HEK293 (cell line): ENCODE measurements around the gene MYO1G.

ENCODE experiments used
- CTCF ChIA-PET: fragments of 350-600 bp; formaldehyde crosslinking; extraction: SDS; loops from one replicate; lab custom pipeline; 2021; ENCODE audit warnings: antibody characterized with exemption; lab: Yijun Ruan, JAX
- POLR2A ChIA-PET: fragments of 300-600 bp; formaldehyde crosslinking; extraction: SDS; loops from one replicate; lab custom pipeline; 2020; ENCODE audit warnings: antibody characterized with exemption, inconsistent platforms; lab: Yijun Ruan, JAX
- H3K27ac ChIP-seq: fragments of 200-500 bp; sonication (Bioruptor generic); 2 replicates; pipeline ENCODE4 v1.5.1; 2014; ENCODE audit warnings: low read depth, low read length, control low read depth, inconsistent platforms; ENCODE audit errors: extremely low read depth
- H3K36me3 ChIP-seq, 2 experiments: fragments of 200-500 bp in 1 of 2; sonication (Bioruptor generic) in 1 of 2; 1 replicate in 1 of 2; 2 replicates in 1 of 2; pipeline ENCODE4 v1.5.1; 2014 to 2017; ENCODE audit warnings: inconsistent platforms in 2 of 2, low read length in 2 of 2; ENCODE audit not compliant: control insufficient read depth in 2 of 2, insufficient read depth in 1 of 2
- H3K4me1 ChIP-seq: fragments of 200-500 bp; sonication (Bioruptor generic); 2 replicates; pipeline ENCODE4 v1.5.1; 2014; ENCODE audit warnings: mild to moderate bottlenecking, low read length, inconsistent platforms; ENCODE audit not compliant: control insufficient read depth, insufficient read depth
- H3K4me3 ChIP-seq: 2 replicates; pipeline ENCODE4 v1.5.1; 2011; ENCODE audit warnings: low read depth, mild to moderate bottlenecking, control low read depth, low read length, moderate library complexity
- H3K9me3 ChIP-seq: fragments of 200-500 bp; sonication (Bioruptor generic); 2 replicates; pipeline ENCODE4 v1.5.1; 2014; ENCODE audit warnings: low read depth, low read length, inconsistent platforms; ENCODE audit not compliant: control insufficient read depth, insufficient read depth
- GFI1B ChIP-seq: fragments of 450-650 bp; formaldehyde crosslinking; IDR thresholded peaks from 2 replicates; pipeline ENCODE4 v1.5.1; 2016; ENCODE audit warnings: missing biosample characterization, missing genetic modification characterization
- PRDM1 ChIP-seq: fragments of 450-650 bp; formaldehyde crosslinking; IDR thresholded peaks from 2 replicates; pipeline ENCODE4; 2016; ENCODE audit warnings: missing biosample characterization, missing genetic modification characterization
- SP2 ChIP-seq: fragments of 450-650 bp; formaldehyde crosslinking; IDR thresholded peaks from 2 replicates; pipeline ENCODE4 v1.5.1; 2016; ENCODE audit warnings: missing biosample characterization, missing genetic modification characterization
- ZBTB20 ChIP-seq: fragments of 450-650 bp; formaldehyde crosslinking; IDR thresholded peaks from 2 replicates; pipeline ENCODE4 v1.5.1; 2016; ENCODE audit warnings: missing biosample characterization, missing genetic modification characterization
- ZEB2 ChIP-seq: fragments of 450-650 bp; formaldehyde crosslinking; IDR thresholded peaks from 2 replicates; pipeline ENCODE4 v1.5.1; 2016; ENCODE audit warnings: missing biosample characterization, missing genetic modification characterization
- ZFP69B ChIP-seq: fragments of 450-650 bp; formaldehyde crosslinking; IDR thresholded peaks from 2 replicates; pipeline ENCODE4 v1.5.1; 2016; ENCODE audit warnings: missing biosample characterization, missing genetic modification characterization
- ZIC2 ChIP-seq: fragments of 450-650 bp; formaldehyde crosslinking; IDR thresholded peaks from 2 replicates; pipeline ENCODE4 v1.5.1; 2016; ENCODE audit warnings: missing biosample characterization, missing genetic modification characterization
- ZNF184 ChIP-seq: fragments of 450-650 bp; IDR thresholded peaks from 2 replicates; pipeline ENCODE4 v1.5.1; 2018; ENCODE audit warnings: missing biosample characterization, mild to moderate bottlenecking, missing genetic modification characterization
- ZNF335 ChIP-seq: fragments of 450-650 bp; formaldehyde crosslinking; conservative IDR thresholded peaks from 2 replicates; pipeline ENCODE4 v1.5.1; 2016; ENCODE audit warnings: missing biosample characterization, missing genetic modification characterization
- ZNF350 ChIP-seq: fragments of 450-650 bp; formaldehyde crosslinking; IDR thresholded peaks from 2 replicates; pipeline ENCODE4 v1.5.0; 2017; ENCODE audit warnings: missing biosample characterization, mild to moderate bottlenecking, missing genetic modification characterization
- ZNF623 ChIP-seq: fragments of 450-650 bp; formaldehyde crosslinking; IDR thresholded peaks from 2 replicates; pipeline ENCODE4 v1.5.1; 2016; ENCODE audit warnings: missing biosample characterization, missing genetic modification characterization
- ZNF629 ChIP-seq: fragments of 450-650 bp; formaldehyde crosslinking; IDR thresholded peaks from 2 replicates; pipeline ENCODE4 v1.5.1; 2017; ENCODE audit warnings: missing biosample characterization, missing genetic modification characterization
- ZNF76 ChIP-seq: fragments of 450-650 bp; formaldehyde crosslinking; IDR thresholded peaks from 2 replicates; pipeline ENCODE4; 2016; ENCODE audit warnings: low read depth, missing biosample characterization, missing genetic modification characterization, borderline replicate concordance
- ZNF830 ChIP-seq: fragments of 450-650 bp; IDR thresholded peaks from 2 replicates; pipeline ENCODE4 v1.5.0; 2018; ENCODE audit warnings: missing biosample characterization, missing genetic modification characterization, low read depth, mild to moderate bottlenecking, moderate library complexity
- TF ChIP-seq, protein P1 (sequence below): fragments of 450-650 bp; formaldehyde crosslinking; IDR thresholded peaks from 2 replicates; pipeline ENCODE4 v1.5.1; 2016; ENCODE audit warnings: missing biosample characterization, missing genetic modification characterization
- TF ChIP-seq, protein P2 (sequence below): fragments of 450-650 bp; formaldehyde crosslinking; IDR thresholded peaks from 2 replicates; pipeline ENCODE4 v1.5.1; 2016; ENCODE audit warnings: missing biosample characterization, missing genetic modification characterization
- TF ChIP-seq, protein P3 (sequence below): fragments of 450-650 bp; formaldehyde crosslinking; IDR thresholded peaks from 2 replicates; pipeline ENCODE4 v1.5.1; 2016; ENCODE audit warnings: missing biosample characterization, missing genetic modification characterization
- TF ChIP-seq, protein P4 (sequence below): fragments of 450-650 bp; formaldehyde crosslinking; IDR thresholded peaks from 2 replicates; pipeline ENCODE4; 2016; ENCODE audit warnings: missing biosample characterization, missing genetic modification characterization
- TF ChIP-seq, protein P5 (sequence below): fragments of 450-650 bp; formaldehyde crosslinking; IDR thresholded peaks from 2 replicates; pipeline ENCODE4 v1.5.1; 2017; ENCODE audit warnings: missing biosample characterization, missing genetic modification characterization
- TF ChIP-seq, protein P6 (sequence below): fragments of 450-650 bp; formaldehyde crosslinking; optimal IDR thresholded peaks from 2 replicates; pipeline ENCODE3; 2016; ENCODE audit warnings: missing biosample characterization, mild to moderate bottlenecking, missing genetic modification characterization
- TF ChIP-seq, protein P7 (sequence below): fragments of 450-650 bp; formaldehyde crosslinking; IDR thresholded peaks from 2 replicates; pipeline ENCODE4 v1.5.1; 2016; ENCODE audit warnings: missing biosample characterization, missing genetic modification characterization

Gene MYO1G

DNA sequence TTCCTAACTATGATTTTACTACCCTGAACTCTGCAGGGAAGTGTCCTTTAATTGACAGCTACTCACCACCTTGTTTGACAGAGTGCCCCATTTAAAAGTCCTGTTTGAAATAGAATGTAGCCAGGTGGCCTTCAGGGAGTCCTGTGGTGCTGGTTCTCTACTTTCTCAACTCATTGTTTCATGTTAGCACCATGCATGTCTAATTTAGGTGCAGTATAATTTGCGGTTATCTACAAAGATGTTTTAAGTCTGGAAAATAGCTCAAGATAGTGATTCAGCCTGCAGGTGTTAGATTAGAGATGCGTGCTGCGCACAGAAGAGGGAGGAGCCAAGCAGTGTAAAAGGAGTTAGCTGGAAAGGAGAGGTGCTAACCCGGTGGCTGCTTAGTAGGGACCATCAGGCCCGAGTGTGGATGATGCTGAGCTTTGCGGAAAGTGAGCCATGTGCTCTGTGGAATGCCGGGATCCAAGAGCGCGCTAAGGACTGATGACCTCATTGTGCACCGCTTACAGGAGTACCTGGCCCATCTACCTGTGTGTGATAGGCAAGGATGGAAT lies 22.4 kb upstream of the MYO1G start (continued):
- TF ChIP-seq ZEB2 (tag by site-specific recombination) (peak; percentile 79), ZNF76 (tag by site-specific recombination) (peak; percentile 85), ZNF184 (tag by site-specific recombination) (no peak), ZNF335 (tag by site-specific recombination) (peak; percentile 61), ZNF629 (peak; percentile 72), GFI1B (no peak), ZIC2 (0 out of 2 replicates have a peak, but pooled peaks have one; percentile 19), PRDM1 (tag by site-specific recombination) (peak; percentile 36; the same call in 1 of the 2 replicates)
- TF ChIP-seq, protein P1, sequence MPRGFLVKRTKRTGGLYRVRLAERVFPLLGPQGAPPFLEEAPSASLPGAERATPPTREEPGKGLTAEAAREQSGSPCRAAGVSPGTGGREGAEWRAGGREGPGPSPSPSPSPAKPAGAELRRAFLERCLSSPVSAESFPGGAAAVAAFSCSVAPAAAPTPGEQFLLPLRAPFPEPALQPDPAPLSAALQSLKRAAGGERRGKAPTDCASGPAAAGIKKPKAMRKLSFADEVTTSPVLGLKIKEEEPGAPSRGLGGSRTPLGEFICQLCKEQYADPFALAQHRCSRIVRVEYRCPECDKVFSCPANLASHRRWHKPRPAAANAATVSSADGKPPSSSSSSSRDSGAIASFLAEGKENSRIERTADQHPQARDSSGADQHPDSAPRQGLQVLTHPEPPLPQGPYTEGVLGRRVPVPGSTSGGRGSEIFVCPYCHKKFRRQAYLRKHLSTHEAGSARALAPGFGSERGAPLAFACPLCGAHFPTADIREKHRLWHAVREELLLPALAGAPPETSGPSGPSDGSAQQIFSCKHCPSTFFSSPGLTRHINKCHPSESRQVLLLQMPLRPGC = 0 out of 2 replicates have a peak, but pooled peaks have one; percentile 24
- TF ChIP-seq, protein P2, sequence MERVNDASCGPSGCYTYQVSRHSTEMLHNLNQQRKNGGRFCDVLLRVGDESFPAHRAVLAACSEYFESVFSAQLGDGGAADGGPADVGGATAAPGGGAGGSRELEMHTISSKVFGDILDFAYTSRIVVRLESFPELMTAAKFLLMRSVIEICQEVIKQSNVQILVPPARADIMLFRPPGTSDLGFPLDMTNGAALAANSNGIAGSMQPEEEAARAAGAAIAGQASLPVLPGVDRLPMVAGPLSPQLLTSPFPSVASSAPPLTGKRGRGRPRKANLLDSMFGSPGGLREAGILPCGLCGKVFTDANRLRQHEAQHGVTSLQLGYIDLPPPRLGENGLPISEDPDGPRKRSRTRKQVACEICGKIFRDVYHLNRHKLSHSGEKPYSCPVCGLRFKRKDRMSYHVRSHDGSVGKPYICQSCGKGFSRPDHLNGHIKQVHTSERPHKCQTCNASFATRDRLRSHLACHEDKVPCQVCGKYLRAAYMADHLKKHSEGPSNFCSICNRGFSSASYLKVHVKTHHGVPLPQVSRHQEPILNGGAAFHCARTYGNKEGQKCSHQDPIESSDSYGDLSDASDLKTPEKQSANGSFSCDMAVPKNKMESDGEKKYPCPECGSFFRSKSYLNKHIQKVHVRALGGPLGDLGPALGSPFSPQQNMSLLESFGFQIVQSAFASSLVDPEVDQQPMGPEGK (tag by site-specific recombination) = peak; percentile 36; the same call in 1 of the 2 replicates
- TF ChIP-seq, protein P3, sequence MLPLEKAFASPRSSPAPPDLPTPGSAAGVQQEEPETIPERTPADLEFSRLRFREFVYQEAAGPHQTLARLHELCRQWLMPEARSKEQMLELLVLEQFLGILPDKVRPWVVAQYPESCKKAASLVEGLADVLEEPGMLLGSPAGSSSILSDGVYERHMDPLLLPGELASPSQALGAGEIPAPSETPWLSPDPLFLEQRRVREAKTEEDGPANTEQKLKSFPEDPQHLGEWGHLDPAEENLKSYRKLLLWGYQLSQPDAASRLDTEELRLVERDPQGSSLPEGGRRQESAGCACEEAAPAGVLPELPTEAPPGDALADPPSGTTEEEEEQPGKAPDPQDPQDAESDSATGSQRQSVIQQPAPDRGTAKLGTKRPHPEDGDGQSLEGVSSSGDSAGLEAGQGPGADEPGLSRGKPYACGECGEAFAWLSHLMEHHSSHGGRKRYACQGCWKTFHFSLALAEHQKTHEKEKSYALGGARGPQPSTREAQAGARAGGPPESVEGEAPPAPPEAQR (tag by site-specific recombination) = no peak
- TF ChIP-seq, protein P4, sequence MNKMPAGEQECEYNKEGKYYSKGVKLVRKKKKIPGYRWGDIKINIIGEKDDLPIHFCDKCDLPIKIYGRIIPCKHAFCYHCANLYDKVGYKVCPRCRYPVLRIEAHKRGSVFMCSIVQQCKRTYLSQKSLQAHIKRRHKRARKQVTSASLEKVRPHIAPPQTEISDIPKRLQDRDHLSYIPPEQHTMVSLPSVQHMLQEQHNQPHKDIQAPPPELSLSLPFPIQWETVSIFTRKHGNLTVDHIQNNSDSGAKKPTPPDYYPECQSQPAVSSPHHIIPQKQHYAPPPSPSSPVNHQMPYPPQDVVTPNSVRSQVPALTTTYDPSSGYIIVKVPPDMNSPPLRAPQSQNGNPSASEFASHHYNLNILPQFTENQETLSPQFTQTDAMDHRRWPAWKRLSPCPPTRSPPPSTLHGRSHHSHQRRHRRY (tag by site-specific recombination) = no peak
- TF ChIP-seq, protein P5, sequence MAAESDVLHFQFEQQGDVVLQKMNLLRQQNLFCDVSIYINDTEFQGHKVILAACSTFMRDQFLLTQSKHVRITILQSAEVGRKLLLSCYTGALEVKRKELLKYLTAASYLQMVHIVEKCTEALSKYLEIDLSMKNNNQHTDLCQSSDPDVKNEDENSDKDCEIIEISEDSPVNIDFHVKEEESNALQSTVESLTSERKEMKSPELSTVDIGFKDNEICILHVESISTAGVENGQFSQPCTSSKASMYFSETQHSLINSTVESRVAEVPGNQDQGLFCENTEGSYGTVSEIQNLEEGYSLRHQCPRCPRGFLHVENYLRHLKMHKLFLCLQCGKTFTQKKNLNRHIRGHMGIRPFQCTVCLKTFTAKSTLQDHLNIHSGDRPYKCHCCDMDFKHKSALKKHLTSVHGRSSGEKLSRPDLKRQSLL (tag by site-specific recombination) = no peak
- TF ChIP-seq, protein P6, sequence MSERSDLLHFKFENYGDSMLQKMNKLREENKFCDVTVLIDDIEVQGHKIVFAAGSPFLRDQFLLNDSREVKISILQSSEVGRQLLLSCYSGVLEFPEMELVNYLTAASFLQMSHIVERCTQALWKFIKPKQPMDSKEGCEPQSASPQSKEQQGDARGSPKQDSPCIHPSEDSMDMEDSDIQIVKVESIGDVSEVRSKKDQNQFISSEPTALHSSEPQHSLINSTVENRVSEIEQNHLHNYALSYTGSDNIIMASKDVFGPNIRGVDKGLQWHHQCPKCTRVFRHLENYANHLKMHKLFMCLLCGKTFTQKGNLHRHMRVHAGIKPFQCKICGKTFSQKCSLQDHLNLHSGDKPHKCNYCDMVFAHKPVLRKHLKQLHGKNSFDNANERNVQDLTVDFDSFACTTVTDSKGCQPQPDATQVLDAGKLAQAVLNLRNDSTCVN = peak; percentile 28
- TF ChIP-seq, all 188 proteins: peak for 21

DNA sequence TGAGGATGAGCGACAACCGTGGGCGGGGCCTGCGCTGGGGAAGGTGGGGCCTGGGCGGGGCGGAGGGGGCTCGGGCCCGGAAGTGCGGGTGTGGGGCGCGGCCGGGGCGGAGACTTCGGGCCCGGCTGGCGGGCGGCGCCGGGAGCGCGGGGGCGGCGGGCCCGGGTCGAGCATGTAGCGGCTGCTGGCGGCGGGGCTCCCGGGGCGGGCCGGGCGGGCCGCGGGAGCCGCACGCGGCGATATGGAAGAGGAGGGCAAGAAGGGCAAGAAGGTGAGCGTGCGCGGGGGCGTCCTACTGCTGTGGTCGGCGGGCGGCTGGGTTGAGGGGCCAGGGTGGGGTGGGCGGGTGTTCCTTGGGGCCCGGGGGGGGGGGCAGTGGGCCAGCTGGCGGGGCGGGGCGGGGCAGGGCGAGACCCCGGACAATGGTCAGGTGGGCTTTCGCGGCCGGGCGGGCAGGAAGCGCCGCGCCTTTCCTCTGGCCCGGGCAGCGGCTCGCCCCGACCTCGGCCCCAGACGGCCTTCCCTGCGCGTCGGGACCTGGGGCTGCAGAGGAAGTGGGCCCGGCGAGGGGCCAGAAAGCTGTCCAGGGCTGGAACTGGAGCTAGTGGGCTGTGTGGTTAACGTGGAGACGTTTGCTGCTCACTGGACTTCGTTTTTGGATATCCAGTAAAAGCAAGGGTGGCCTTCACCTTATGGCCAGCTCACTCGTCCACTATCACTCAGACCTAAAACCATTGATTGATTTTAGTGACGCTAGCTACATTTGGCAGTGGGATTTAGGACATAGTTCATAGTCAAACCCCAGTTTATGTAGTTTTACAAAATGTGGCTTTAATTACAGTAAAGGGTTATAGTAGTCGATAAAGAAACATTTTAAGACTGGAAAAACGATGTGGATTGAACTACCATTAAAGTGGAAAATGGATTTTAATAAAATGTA lies 21.5 kb upstream of the MYO1G start, which contains the start of gene CCM2:
CCM2 (plus strand) TSS at position 109 of the 940 bp plus-strand sequence; CDS start at position 242, 133 bp downstream.
- H3K27ac ChIP-seq = peak within 1 kb of the TSS; percentile 75
- H3K4me1 ChIP-seq = peaks cover 5% of the 10 kb centered on the region; the same call in 1 of the 2 replicates
- no peaks in the 10 kb centered on the region for H3K9me3 ChIP-seq
- CTCF ChIA-PET = interaction anchor here (0.6 to 3.0 kb wide), 2 partner anchors 27 to 1745 kb away, joined by 3 to 14 read pairs; no protein-coding TSS in a partner anchor
- H3K4me3 ChIP-seq = peak within 1 kb of the TSS; percentile 58
- TF ChIP-seq SP2 (tag by site-specific recombination) = peak; percentile 11; the same call in 1 of the 2 replicates
- TF ChIP-seq ZBTB20 = peak; percentile 63
- TF ChIP-seq ZNF350 (tag by site-specific recombination) = no peak
- peak; percentile 42; the same call in 1 of the 2 replicates for TF ChIP-seq ZFP69B
- no peak for TF ChIP-seq ZNF623 (tag by site-specific recombination)
- TF ChIP-seq, protein P2 (tag by site-specific recombination) = 0 out of 2 replicates have a peak, but pooled peaks have one; percentile 12
- no peak for TF ChIP-seq ZNF830 (tag by site-specific recombination)
- TF ChIP-seq, protein P7, sequence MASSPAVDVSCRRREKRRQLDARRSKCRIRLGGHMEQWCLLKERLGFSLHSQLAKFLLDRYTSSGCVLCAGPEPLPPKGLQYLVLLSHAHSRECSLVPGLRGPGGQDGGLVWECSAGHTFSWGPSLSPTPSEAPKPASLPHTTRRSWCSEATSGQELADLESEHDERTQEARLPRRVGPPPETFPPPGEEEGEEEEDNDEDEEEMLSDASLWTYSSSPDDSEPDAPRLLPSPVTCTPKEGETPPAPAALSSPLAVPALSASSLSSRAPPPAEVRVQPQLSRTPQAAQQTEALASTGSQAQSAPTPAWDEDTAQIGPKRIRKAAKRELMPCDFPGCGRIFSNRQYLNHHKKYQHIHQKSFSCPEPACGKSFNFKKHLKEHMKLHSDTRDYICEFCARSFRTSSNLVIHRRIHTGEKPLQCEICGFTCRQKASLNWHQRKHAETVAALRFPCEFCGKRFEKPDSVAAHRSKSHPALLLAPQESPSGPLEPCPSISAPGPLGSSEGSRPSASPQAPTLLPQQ = peak; percentile 68; the same call in 1 of the 2 replicates
- TF ChIP-seq, all 188 proteins: peak for 5
- H3K36me3 ChIP-seq = no peaks in the 10 kb centered on the region; a peak in 1 of 3 replicates
- POLR2A ChIA-PET = interaction anchor here (0.6 to 3.3 kb wide), 25 partner anchors 9 to 502 kb away, joined by 3 to 24 read pairs (median 4); partner anchors contain the start of genes DDX56, NACAD, OGDH and PURB
